Activated CD8-positive, alpha-beta memory T cell treated with anti-CD3 and anti-CD28 coated beads, Interleukin-2, amount 50 U/mL, for 48 hours (primary cell): Measurements from ENCODE around the gene IL1A.

Experiments
- DNase-seq: peaks from one replicate; pipeline ENCODE4 v3.0.0-alpha.2; 2020

IL1A gene

DNA sequence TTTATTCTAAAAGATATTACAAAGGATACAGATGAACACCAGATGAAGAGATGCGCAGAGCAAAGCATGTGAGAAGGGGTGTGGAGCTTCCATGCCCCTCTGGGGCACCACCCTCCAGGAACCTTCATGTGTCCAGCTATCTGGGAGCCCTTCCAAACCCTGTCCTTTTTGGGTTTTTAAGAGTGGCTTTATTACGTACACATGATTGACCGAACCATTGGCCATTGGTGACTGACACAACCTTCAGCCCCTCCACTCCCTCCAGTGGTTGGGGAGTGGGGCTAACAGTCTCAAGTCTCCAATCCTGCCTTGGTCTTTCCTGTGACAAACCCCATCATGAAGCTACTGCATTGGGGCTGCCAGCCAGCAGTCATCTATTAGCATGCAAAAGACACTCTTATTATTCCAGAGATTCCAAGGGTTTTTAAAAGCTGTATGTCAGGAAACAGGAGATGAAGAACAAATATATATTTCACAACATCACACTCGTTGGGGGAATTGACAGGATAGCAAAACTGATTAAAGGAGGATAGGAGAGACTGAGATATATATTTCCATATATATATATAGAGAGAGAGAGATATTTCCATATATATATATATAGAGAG, 32.9 kb upstream of the IL1A start:
- no peak for DNase-seq

DNA sequence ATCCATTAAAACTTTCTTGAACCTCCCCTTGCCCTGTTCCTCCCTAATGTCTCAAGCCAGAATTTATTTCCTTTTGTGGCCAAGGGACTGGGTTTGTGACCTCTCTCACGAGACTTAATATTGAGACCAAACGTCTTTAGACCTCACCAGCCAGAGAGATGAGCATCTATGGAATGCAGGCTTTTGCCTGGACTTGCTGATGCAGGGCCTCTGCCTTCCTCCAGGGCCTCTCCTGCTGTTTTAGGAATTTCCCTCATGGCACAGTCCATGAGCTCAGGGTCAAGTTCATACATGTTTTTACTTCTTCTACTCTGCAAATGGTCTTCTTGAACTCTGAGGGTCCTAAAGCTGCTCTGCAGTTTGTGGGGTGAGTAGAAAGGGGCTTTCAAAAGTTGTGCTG, 30.0 kb upstream of the IL1A start:
- DNase-seq: no peak

DNA sequence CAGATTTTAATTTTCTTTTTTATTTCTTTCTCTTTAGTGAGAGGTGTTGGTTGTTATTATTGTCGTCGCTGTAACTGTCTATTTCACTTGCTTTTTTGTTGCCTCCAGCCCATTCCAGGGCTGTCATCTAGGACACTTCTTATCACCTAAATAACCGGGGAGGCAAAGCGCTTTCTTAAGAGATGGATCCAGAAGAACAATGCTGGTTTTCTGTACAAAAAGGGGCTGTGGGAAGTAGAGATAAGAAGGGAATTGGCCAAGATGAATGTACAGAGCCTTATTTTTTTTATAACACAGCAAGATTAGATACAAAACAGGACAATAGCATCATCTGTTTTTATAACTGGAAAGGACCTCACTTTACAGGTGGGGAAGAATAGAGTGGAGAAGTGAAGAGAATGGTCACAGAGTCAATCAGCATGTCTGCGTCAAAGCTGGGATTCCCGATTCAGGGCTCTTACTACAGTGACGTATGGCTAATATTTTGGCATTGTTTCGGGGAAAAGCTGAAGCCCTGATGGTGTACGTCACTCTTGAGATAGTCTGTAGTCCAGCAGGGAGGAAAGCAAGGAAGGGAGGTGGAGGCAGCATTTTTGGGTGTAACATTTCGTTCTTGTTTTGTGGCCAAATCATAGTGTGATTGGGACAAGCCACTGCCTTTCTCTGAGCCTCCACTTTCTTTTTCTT, 29.1 kb upstream of the IL1A start:
- DNase-seq: no peak

DNA sequence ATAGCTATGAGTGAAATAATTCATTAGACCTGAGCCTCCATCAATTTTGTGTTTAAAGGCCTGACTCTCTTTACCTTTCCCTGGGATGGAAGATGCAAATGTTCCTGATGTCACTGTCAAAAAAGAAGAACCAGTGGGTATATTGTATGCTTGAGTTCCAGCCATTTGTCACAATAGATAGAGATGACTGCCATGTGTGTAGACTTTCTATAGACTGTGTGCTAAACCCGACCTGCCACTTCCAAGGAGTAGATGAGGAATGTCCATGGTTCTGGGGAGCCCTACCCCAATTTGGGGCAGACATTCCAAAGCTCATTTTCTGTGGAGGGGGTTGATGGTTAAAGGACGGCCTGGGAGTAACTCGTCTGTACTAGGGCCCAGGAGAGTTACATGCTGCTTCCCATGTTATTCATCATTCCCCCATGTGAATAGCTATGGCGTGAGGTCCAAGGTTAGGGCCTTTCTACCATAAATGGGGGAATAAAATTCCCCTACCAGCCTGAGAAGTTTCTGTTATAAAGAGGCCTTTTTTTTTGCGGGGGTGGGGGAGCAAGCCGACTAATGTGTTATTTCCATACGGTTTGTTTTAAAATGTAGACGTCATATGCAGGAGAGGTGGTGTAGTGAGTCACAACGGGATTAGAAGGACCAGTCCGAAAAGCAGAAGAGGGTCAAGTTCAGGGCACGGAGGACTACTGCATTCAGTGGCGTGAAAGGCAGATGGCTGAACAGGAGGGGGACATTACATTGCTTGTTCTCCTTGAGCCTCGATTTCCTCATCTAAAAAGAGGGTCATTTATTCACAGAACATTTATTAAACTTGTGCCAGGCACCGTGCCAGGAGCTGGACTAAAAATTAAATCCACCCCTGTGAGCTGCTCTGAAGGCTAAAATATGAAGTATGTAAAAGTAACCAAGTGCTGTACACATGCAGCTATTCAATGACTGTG, 28.3 kb upstream of the IL1A start:
- no peak for DNase-seq

DNA sequence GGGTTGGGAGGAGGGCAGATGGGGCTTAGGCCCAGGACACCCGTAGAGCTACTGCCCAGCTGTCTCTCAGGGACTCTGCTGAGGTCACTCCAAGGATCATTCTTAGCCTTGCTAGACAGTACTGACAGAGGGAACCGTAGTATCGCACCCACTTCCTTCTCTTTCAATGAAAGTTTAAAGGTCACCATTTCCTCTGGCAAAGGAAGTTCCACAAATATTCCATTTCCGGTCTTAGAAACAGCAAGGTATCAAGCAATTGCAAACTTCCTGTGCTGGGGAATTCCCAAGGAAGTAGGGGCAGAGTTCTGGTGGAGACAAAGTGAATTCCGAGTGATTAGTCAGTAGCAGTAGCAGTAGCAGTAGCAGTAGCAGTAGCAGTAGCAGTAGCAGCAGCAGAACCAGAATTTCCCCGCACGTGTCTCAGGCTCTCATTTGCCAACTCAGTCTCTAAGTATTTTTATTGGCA, 27.6 kb upstream of the IL1A start:
- no peak for DNase-seq

DNA sequence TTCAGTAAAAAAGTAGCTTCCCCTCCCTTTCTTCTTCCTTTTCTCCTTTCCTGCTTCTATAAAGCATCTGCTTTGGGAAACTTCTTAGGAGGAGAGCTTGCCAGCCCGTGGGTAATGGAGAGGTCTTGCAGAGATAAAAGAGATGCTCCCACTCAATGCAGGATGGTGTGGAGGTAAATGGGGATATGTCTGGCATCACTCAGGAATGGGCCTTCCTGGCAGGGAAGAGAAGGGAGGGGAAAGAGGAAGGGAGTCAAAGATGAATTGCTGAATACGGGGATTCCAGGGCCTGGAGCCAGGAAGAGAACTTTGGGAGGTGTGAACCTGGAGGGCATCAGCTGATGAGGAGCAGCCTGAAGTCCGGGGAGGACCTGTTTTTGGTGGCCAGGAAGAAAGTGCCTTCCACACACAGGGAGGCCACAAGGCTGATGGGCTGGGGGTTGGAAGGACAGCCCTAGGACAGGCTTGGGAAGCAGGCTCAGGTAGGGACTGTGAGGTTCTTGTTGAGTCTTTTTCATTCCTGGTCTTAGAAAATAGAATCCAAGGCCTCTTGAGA, 27.1 kb upstream of the IL1A start:
- no peak for DNase-seq

DNA sequence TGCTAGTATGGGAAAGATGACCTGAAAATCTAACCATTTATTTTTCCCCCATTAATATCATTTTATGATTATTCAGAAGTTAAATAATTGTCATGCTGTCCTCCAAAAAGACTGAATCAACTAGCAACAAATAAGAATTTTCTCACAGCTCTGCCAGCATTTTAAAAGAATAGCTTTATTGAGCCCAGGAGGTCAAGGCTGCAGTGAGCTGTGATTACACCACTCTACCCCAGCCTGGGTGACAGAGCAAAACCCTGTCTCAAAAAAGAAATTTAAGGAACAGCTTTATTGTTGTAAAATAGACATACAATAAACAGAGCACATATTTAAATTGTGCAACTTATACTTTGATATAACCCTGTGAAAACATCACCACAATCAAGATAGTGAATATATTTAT, 24.8 kb upstream of the IL1A start:
- no peak for DNase-seq

DNA sequence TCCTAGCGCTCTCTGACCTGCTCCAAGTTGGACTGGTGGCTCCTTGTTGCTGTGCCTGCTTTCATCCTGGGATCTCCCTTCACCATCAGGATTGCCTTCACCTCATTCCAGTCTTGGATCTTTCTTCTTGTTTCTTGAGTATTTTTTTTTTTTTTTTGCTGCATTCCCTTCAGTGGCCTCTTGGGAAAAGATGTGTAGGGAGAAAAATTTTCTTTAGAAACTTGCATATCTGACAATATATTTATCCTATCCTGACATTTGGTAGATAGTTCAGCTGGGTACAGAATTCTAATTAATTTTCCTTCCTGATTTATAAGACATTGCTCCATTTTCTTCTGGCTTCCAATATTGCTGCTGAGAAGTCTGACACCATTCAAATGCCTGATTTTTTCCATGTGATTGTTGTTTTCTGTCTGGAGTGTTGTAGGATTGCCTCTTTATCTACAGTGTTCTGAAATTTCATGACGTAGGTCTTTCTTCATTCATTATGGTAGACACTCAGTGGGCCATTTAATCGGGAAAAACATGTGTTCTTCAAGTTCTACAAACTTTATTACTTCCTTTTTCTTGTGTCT, 23.0 kb upstream of the IL1A start:
- no peak for DNase-seq

DNA sequence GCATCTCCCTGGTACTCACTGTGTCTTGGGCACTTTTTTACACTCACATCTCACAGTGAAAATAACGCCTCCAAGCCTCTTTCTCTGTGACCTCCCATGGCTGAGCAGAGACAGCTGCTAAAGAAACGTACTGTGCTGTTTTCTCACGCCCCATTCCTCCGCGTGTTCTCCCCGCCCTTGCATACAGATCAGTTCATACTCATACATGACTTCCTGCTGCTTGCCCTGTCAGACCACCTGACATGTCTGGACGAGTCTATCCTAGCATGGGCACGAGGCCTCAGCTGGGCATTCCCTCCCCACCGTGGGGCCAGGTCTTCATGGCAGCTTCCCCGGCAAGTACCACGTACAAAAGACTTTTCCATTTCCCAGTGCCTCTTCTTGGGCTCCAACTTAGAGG, 21.2 kb upstream of the IL1A start:
- DNase-seq: no peak

DNA sequence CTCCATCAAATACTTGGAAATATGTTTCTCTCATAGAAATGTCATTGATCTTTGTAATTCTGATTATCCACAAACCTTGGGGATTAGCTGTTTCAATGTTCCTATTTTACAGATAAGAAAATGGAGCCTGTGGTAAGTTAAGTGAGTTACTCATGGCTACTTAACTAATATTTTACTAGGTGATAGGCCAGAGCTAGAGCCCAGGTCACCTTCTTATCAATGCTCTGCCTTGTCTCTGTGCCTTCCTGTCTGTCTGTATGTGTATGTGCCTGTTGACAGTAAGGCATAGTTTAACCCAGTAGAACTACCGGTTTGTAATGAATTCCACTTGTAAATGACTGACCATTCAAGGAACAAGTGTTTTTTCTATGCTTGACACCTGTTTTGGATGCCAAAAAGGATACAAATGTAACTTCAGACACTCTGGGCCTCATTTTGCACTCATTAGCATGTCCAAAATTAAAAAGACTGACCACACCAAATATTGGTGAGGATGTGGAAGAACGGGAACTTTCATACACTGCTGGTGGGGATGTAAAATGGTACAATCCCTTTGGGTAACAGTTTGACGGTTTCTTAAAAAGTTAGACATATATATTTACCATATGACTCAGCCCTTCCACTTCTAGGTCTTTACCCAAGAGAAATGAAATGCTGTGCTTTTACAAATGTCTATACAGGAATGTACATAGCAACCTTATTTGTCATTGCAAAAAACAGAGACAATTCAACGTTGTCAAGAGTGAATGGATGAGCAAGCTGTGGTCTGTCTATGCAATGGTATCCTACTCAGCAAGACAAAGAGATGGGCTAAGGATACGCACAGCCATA, 19.6 kb upstream of the IL1A start:
- DNase-seq: no peak

DNA sequence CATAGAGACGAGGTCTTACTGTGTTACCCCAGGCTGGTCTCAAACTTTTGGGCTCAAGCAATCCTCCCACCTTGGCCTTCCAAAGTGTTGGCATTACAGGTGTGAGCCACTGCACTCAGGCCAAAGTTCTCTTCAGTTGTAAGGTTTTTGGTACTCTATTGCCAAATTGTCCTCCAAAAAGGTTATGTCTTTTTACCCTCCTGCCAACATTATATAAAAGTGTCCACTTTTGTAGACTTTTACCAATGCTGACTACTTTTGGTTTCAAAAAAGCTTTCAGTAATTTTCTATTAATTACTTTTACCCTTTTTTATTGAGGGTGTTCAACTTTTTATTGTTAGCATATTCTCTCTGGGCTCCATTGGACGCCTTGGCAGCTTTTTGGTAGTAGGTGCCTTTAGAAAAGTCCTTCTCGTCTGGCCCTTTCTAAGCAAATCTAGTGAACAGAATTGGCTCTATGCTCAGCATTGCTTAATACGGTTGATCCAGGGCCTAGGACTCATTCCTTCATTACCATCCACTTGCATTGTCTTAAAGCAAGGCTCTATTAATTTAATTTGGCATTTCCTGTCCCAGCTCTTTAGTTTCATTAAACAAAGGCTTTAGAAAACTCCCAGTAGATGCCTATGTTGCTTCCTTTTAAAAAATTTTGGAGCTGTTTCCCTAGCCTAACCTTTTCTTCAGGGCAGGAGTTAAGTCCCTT, 16.7 kb upstream of the IL1A start:
- DNase-seq: no peak

DNA sequence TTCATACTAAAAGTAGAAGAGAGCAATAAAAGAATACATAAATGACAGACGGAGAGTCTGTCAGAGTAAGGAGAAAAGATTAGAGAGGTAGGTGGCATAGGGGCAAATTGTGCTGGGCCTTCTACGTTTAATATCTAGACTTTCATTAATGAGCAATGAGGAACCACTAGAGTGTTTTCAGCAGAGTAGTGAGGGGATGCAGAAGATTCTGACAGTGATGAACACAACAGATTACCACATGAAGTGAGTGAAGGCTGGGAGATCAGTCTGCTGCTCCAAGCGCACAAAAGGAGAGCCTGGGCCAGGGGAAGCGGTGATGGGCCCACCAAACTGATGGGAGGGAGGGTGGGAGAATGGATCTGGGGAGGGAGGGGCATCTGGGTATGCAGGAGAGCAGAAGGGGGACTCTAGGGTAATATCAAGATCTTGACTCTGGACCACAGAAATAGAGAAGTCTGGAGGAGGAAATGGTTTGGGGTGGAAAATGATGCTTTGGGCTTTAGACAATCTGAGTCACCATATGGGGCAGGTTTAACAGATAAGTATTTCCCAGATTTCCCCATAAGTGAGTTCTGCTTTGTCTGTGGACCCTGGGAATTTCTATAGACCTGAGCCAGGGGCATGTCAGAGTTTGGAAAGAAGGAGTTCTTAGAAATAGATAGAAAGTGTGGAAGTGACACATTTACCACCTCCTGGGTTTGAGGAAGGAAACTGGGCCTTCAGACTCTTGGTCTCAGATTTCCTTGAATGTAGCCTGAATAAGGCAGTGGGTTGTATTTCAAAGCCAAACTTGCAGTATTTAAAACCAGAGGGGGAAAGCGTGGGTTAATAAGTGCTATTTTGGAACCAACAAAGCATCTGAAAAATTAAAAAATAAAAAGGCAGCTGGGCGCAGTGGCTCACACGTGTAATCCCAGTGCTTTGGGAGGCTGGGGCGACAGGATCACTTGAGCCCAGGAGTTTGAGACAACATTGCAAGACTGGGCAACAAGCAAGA, 15.0 kb upstream of the IL1A start:
- no peak for DNase-seq

DNA sequence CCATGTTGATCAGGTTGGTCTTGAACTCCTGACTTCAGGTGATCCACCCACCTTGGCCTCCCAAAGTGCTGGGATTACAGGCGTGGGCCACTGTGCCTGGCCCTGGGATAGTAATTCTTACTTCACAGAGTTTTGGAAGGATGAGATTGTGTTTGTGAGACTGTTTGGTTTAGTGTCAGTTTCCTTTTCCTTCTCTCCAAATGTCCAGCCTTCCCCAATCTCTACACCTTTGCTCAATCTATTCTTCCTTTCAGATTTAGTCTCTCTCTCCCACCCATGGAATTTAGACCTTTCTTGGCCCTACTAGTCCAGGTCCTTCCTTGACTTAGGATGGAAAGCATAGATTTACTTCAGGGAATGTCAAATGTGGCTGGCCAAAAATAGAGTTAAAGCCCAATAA, 12.2 kb upstream of the IL1A start:
- no peak for DNase-seq

DNA sequence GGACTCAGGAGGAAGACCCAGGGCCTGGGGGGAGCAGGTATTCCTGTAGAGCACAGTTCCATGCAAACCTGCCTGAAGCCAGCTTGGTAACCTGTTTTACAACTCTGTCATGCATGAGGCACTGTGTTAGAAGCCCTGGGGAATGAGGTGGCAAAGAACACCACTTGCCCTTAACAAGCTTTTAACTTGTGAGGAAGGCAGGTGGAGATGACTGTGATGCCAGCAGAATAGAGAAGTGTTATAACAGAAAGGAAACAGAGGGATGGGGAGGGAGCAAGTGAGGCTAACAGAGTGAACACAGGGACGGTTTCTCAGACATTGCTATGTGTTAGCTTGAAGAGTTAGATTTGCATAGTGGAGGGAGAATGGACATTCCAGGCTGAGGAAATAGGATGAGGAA, 11.5 kb upstream of the IL1A start:
- no peak for DNase-seq

DNA sequence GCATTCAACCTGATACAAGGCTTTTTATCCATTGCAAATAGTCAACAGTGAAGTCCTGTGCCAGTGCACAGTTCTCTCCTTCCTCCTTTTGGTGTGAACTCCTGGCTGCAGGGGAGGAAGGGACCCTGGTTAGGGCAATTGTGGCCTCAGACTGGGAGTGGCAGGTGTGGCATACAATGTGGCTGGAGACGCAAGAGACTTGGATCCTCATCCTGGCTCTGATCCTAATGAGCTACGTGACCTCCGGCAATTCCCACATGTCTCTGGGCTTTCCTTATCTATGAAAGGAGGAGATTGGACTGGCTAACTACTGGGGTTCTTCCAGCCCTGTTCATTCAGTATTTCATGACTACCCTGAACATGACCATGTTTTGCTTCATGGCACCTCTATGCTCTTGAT, 10.5 kb upstream of the IL1A start:
- DNase-seq: no peak

DNA sequence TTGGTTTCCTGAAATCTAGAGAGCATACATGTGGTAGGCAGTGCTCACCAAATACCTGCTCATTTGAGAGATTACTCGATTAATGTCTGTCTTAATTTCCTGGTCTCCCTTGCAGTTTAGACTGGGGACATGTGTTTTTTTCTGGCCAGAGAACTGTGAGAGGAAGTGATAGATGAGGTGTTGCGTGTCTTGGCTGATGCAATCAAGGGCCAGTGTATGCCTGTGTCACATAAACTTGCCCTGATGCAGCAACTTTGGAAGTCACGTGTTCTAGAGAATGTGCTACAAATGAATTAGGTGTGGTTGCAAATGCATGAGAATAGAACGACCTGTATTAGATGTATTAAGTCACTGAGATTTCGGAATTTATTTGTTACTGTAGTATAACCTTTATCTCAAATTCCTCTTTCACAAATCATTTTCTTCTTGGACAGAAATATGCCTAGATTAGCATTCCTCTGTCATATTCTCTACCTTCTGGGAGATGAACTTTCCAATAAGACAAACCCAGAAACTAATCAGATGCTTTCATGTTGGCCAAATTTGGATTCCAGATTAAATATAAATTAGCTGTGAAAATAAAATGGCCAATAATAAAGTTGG, 9.9 kb upstream of the IL1A start:
- no peak for DNase-seq

DNA sequence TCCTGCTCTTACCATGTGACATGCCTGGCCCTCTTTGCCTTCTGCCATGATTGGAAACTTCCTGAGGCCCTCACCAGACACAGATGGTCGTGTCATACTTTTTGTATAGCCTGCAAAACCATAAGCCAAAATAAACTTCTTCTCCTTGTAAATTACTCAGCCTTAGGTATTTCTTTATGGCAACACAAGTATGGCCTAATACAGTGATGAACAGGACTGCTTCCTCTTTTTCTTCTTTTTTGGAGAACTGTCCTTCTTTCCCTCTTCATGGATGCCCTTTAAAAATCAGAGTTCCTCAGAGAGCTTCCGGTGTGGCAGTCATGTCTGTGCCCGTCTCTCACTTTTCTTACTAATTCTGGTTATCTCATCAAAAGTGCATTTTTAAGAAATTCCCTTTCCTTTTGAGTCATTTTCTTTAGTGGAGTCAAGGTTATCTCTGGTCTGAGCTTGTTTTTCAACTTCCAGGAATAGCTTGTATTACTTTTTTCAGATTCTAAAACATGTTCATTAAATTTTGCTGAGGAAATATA, 9.2 kb upstream of the IL1A start:
- no peak for DNase-seq

DNA sequence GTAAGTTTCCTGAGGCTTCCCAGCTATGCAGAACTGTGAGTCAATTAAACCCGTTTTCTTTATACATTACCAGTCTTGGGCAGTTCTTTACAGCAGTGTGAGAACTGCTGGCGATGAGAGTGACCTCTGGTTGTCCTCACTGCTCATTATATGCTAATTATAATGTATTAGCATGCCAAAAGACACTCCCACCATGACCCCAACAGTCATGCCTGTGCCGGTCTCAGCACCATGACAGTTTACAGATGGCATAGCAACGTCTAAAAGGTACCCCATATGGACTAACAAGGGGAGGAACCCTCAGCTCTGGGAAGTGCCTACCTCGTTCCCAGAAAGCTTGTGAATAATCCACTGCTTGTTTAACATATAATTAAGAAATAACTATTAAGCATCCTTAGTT, 8.1 kb upstream of the IL1A start:
- no peak for DNase-seq

DNA sequence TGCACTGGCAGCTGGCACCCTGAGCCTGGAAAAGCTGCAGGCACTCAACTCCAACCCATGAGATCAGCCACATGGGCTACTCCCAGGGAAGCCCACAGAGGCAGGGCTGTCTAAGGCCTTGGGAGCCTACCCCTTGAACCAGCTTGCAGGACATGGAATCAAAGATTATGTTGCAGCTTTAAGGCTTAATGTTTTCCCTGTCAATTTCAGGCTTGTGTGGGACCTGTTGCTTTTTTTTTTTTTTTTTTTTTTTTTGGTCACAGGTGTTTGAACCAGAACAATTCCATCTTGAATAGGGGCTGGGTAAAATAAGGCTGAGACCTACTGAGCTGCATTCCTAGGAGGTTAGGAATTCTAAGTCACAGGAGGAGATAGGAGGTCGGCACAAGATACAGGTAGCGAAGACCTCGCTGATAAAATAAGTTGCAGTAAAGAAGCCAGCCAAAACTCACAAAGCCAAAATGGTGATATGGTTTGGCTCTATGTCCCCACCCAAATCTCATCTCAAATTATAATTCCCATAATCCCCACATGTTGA, 7.5 kb upstream of the IL1A start:
- DNase-seq: no peak
